ENCODE measurements around the gene BMP10.

DNA sequence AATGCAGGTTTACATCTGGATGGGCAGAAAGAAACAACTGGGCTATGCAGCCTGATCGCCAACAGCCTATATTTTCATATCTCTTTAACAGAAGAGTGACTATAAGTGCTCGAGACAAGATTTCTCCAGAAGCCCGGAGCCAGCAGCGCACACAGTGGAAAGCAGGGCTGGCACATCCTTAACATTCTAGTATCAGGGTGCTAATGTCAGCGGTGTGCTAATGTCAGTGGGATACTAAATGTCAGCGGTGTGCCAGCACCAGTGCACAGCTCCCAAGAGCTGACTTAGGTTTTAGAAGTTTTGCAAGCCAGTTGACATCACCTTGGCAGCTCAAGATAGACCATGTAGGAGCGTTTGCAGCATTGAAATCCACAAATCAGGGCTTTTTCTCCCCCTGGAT is 8.3 kb downstream of the BMP10 start:
- no peak for TF ChIP-seq EZH2phosphoT487 (IDR thresholded peaks at IDR 0.05; ENCODE audit: borderline replicate concordance, low read length)
- TF ChIP-seq, protein P1, sequence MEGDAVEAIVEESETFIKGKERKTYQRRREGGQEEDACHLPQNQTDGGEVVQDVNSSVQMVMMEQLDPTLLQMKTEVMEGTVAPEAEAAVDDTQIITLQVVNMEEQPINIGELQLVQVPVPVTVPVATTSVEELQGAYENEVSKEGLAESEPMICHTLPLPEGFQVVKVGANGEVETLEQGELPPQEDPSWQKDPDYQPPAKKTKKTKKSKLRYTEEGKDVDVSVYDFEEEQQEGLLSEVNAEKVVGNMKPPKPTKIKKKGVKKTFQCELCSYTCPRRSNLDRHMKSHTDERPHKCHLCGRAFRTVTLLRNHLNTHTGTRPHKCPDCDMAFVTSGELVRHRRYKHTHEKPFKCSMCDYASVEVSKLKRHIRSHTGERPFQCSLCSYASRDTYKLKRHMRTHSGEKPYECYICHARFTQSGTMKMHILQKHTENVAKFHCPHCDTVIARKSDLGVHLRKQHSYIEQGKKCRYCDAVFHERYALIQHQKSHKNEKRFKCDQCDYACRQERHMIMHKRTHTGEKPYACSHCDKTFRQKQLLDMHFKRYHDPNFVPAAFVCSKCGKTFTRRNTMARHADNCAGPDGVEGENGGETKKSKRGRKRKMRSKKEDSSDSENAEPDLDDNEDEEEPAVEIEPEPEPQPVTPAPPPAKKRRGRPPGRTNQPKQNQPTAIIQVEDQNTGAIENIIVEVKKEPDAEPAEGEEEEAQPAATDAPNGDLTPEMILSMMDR (IDR thresholded peaks at IDR 0.05; ENCODE audit: low read depth, low read length, poor library complexity, severe bottlenecking) = no peak

Measured in DOHH2 (cell line).